ENCODE data around the gene RSRC1.

Gene RSRC1

DNA sequence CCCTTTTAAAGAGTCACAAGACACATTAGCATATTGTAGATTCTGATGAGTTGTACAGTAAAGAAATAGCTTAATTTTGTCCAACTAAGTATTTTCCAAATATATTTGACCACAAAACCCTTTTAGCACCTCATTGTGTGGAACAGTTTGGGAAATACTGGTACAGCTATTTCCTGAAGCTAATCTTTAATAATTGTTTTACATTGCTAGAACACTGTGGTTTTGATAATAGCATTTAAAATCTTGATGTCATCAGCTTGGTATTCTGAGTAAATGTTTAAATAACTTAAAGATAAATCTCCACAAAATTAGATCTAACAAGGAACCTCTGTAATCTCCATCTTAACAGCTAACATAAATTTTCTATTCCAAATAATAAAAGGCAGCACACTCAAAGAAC is 321.1 kb downstream of the RSRC1 start:
- H3K27me3 ChIP-seq (ENCODE audit: control insufficient read depth in 1 of 2, insufficient read depth in 1 of 2, low read length in 2 of 2): no peaks in the 10 kb centered on the region
- H3K36me3 ChIP-seq (ENCODE audit: control insufficient read depth in 1 of 2, insufficient read depth in 2 of 2, low read depth in 1 of 2, low read length in 2 of 2): no peaks in the 10 kb centered on the region
- H2BK5ac ChIP-seq (ENCODE audit: low read depth, low read length, poor library complexity, severe bottlenecking): no peak overlapping the region
- peaks cover 2% of the 10 kb centered on the region for H3K4me1 ChIP-seq (ENCODE audit: control insufficient read depth, insufficient read depth, low read depth, low read length)
- H3K4me2 ChIP-seq (ENCODE audit: low read length, poor library complexity, severe bottlenecking): no peak overlapping the region
- no peak overlapping the region for H3K4ac ChIP-seq (ENCODE audit: low read depth in 1 of 2, low read length in 2 of 2)
- H3K79me1 ChIP-seq (replicated peaks; ENCODE audit: low read length, poor library complexity, severe bottlenecking): peaks cover 1% of the 10 kb centered on the region
- H4K8ac ChIP-seq (ENCODE audit: low read length): no peak overlapping the region
- H3K18ac ChIP-seq (ENCODE audit: low read depth in 1 of 2, low read length in 2 of 2): no peak overlapping the region
- no peak overlapping the region for H2BK15ac ChIP-seq (ENCODE audit: low read depth, poor library complexity, severe bottlenecking)
- H2BK12ac ChIP-seq (ENCODE audit: low read length in 2 of 2): no peak overlapping the region
- H2BK120ac ChIP-seq (ENCODE audit: low read depth, low read length): no peak overlapping the region
- no peak overlapping the region for H2AFZ ChIP-seq (ENCODE audit: low read depth, low read length)
- no peak overlapping the region for H4K91ac ChIP-seq (ENCODE audit: low read length)
- no peaks in the 10 kb centered on the region for H3K9me3 ChIP-seq (ENCODE audit: control insufficient read depth, low read length)
- H3K27ac ChIP-seq (ENCODE audit: low read length, poor library complexity, severe bottlenecking): no peak overlapping the region
- no peak overlapping the region for H3K14ac ChIP-seq (ENCODE audit: low read length in 2 of 2)
- no peak overlapping the region for H2AK5ac ChIP-seq (ENCODE audit: low read length, severe bottlenecking)
- DNase-seq: no peak
- no peak overlapping the region for H3K23ac ChIP-seq (ENCODE audit: low read length in 2 of 2)
- no peak overlapping the region for H3K4me3 ChIP-seq (ENCODE audit: insufficient read depth in 1 of 2, low read depth in 1 of 2, low read length in 2 of 2)
- H3K9ac ChIP-seq (ENCODE audit: low read length): no peak overlapping the region

DNA sequence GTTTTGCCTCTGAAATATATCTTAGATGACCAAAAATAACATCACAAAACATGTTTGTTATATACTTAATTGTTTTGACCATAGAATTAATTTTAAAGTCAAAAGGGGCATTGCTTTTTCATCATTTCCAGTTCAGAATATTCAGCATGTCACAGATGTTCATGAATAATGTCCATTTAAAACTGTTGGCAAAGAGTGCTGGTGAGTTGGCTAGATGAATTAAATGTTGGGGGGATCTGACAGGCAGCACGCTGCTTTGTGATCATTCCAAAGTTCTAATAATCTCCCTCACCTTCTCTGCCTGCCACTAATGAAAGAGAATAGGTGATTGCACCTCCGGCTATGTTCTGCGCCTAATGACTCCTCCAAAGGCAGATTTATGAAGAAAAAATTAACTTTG is 321.9 kb downstream of the RSRC1 start:
- Histone ChIP-seq H4K91ac (ENCODE audit: low read length) (no peak overlapping the region), H3K14ac (ENCODE audit: low read length in 2 of 2) (no peak overlapping the region), H2BK5ac (ENCODE audit: low read depth, low read length, poor library complexity, severe bottlenecking) (no peak overlapping the region), H2BK15ac (ENCODE audit: low read depth, poor library complexity, severe bottlenecking) (no peak overlapping the region), H2BK120ac (ENCODE audit: low read depth, low read length) (no peak overlapping the region), H3K9ac (ENCODE audit: low read length) (no peak overlapping the region), H3K9me3 (ENCODE audit: control insufficient read depth, low read length) (no peaks in the 10 kb centered on the region), H3K27ac (ENCODE audit: low read length, poor library complexity, severe bottlenecking) (no peak overlapping the region), H3K23ac (ENCODE audit: low read length in 2 of 2) (no peak overlapping the region), H3K4me2 (ENCODE audit: low read length, poor library complexity, severe bottlenecking) (no peak overlapping the region), H2BK12ac (ENCODE audit: low read length in 2 of 2) (no peak overlapping the region), H3K4ac (ENCODE audit: low read depth in 1 of 2, low read length in 2 of 2) (no peak overlapping the region), H3K4me1 (ENCODE audit: control insufficient read depth, insufficient read depth, low read depth, low read length) (peaks cover 2% of the 10 kb centered on the region), H4K8ac (ENCODE audit: low read length) (no peak overlapping the region), H3K79me1 (replicated peaks; ENCODE audit: low read length, poor library complexity, severe bottlenecking) (peaks cover 1% of the 10 kb centered on the region), H2AK5ac (ENCODE audit: low read length, severe bottlenecking) (no peak overlapping the region), H3K18ac (ENCODE audit: low read depth in 1 of 2, low read length in 2 of 2) (no peak overlapping the region), H3K36me3 (ENCODE audit: control insufficient read depth in 1 of 2, insufficient read depth in 2 of 2, low read depth in 1 of 2, low read length in 2 of 2) (no peaks in the 10 kb centered on the region), H3K4me3 (ENCODE audit: insufficient read depth in 1 of 2, low read depth in 1 of 2, low read length in 2 of 2) (no peak overlapping the region), H2AFZ (ENCODE audit: low read depth, low read length) (no peak overlapping the region), H3K27me3 (ENCODE audit: control insufficient read depth in 1 of 2, insufficient read depth in 1 of 2, low read length in 2 of 2) (no peaks in the 10 kb centered on the region)
- WGBS: 100% methylated on average over 3 of the region's 3 CpGs
- no peak for DNase-seq

DNA sequence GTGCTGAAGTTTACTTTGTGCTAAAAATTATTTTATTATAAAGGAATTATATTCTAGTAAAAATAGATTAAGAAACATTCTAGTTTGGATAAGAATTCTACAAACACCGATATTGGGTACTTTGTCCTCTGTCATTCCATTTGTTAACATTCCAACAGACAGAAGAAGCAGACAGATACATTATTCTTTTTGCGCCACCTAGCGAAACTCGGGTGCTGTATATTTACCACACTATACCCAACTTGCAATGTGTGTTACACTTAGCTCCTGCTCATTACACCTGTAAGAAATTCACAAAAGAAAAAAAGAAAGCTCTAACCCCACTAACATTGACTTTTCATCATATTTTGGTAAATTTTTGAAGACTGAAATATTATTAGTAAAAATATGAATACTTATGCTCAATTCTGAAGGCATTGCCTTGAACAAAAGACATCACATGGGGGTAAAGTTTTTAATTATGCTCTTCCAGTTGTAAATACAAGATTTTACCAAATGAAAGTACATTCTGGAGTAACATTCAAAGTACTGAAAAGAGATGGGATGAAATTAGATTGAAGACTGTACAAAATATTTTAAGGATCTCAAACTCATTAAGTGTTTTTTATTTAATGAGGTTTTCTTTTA is 324.6 kb downstream of the RSRC1 start:
- Histone ChIP-seq H3K36me3 (ENCODE audit: control insufficient read depth in 1 of 2, insufficient read depth in 2 of 2, low read depth in 1 of 2, low read length in 2 of 2) (no peaks in the 10 kb centered on the region), H4K8ac (ENCODE audit: low read length) (no peak overlapping the region), H4K91ac (ENCODE audit: low read length) (no peak overlapping the region), H2AFZ (ENCODE audit: low read depth, low read length) (no peak overlapping the region), H3K14ac (ENCODE audit: low read length in 2 of 2) (no peak overlapping the region), H2BK5ac (ENCODE audit: low read depth, low read length, poor library complexity, severe bottlenecking) (no peak overlapping the region), H2AK5ac (ENCODE audit: low read length, severe bottlenecking) (no peak overlapping the region), H3K9ac (ENCODE audit: low read length) (peak overlapping the region; percentile 49), H3K4ac (ENCODE audit: low read depth in 1 of 2, low read length in 2 of 2) (no peak overlapping the region), H2BK15ac (ENCODE audit: low read depth, poor library complexity, severe bottlenecking) (no peak overlapping the region), H3K4me2 (ENCODE audit: low read length, poor library complexity, severe bottlenecking) (no peak overlapping the region), H3K9me3 (ENCODE audit: control insufficient read depth, low read length) (no peaks in the 10 kb centered on the region), H3K18ac (ENCODE audit: low read depth in 1 of 2, low read length in 2 of 2) (no peak overlapping the region), H2BK120ac (ENCODE audit: low read depth, low read length) (no peak overlapping the region), H3K27ac (ENCODE audit: low read length, poor library complexity, severe bottlenecking) (no peak overlapping the region), H3K23ac (ENCODE audit: low read length in 2 of 2) (no peak overlapping the region), H2BK12ac (ENCODE audit: low read length in 2 of 2) (no peak overlapping the region), H3K27me3 (ENCODE audit: control insufficient read depth in 1 of 2, insufficient read depth in 1 of 2, low read length in 2 of 2) (no peaks in the 10 kb centered on the region), H3K79me1 (replicated peaks; ENCODE audit: low read length, poor library complexity, severe bottlenecking) (no peaks in the 10 kb centered on the region), H3K4me3 (ENCODE audit: insufficient read depth in 1 of 2, low read depth in 1 of 2, low read length in 2 of 2) (no peak overlapping the region), H3K4me1 (ENCODE audit: control insufficient read depth, insufficient read depth, low read depth, low read length) (peaks cover 2% of the 10 kb centered on the region)
- WGBS: 6% methylated on average over 4 of the region's 4 CpGs
- peak; percentile 69 for DNase-seq

DNA sequence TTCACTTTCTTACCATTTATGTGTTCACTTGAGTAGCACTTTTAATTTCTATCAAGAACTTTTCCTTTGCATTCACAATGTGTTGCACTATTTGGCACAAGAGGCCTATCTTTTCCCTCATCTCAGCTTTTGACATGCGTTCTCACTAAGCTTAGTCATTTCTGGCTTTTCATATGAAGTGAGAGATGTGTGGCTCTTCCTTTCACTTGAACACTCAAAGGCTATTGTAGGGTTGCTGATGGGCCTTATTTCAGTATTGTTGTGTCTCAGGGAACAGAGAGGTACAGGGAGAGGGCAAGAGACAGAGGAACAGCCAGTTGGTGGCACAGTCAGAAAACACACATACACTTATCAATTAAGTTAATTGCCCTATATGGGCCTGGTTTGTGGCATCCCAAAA is 333.7 kb downstream of the RSRC1 start:
- 100% methylated on average over 1 of the region's 1 CpG for WGBS
- no peak overlapping the region for H3K4me3 ChIP-seq (ENCODE audit: insufficient read depth in 1 of 2, low read depth in 1 of 2, low read length in 2 of 2)
- H4K8ac ChIP-seq (ENCODE audit: low read length): no peak overlapping the region
- no peak overlapping the region for H2BK15ac ChIP-seq (ENCODE audit: low read depth, poor library complexity, severe bottlenecking)
- no peaks in the 10 kb centered on the region for H3K36me3 ChIP-seq (ENCODE audit: control insufficient read depth in 1 of 2, insufficient read depth in 2 of 2, low read depth in 1 of 2, low read length in 2 of 2)
- H3K4me2 ChIP-seq (ENCODE audit: low read length, poor library complexity, severe bottlenecking): no peak overlapping the region
- no peak overlapping the region for H2AK5ac ChIP-seq (ENCODE audit: low read length, severe bottlenecking)
- no peak overlapping the region for H3K23ac ChIP-seq (ENCODE audit: low read length in 2 of 2)
- no peak overlapping the region for H3K27ac ChIP-seq (ENCODE audit: low read length, poor library complexity, severe bottlenecking)
- H4K91ac ChIP-seq (ENCODE audit: low read length): no peak overlapping the region
- DNase-seq: no peak
- H3K4me1 ChIP-seq (ENCODE audit: control insufficient read depth, insufficient read depth, low read depth, low read length): no peaks in the 10 kb centered on the region
- no peak overlapping the region for H3K9ac ChIP-seq (ENCODE audit: low read length)
- no peaks in the 10 kb centered on the region for H3K27me3 ChIP-seq (ENCODE audit: control insufficient read depth in 1 of 2, insufficient read depth in 1 of 2, low read length in 2 of 2)
- no peak overlapping the region for H3K4ac ChIP-seq (ENCODE audit: low read depth in 1 of 2, low read length in 2 of 2)
- H2BK120ac ChIP-seq (ENCODE audit: low read depth, low read length): no peak overlapping the region
- no peaks in the 10 kb centered on the region for H3K9me3 ChIP-seq (ENCODE audit: control insufficient read depth, low read length)
- no peaks in the 10 kb centered on the region for H3K79me1 ChIP-seq (replicated peaks; ENCODE audit: low read length, poor library complexity, severe bottlenecking)
- H3K14ac ChIP-seq (ENCODE audit: low read length in 2 of 2): no peak overlapping the region
- no peak overlapping the region for H2BK12ac ChIP-seq (ENCODE audit: low read length in 2 of 2)
- no peak overlapping the region for H2BK5ac ChIP-seq (ENCODE audit: low read depth, low read length, poor library complexity, severe bottlenecking)
- H3K18ac ChIP-seq (ENCODE audit: low read depth in 1 of 2, low read length in 2 of 2): no peak overlapping the region
- no peak overlapping the region for H2AFZ ChIP-seq (ENCODE audit: low read depth, low read length)

Measured in mesenchymal stem cell (in vitro differentiated cells and primary cell).